GM19452 (cell line): ENCODE results near the gene HNRNPR.
"Not testable (repeated sequence)": the region's sequence is repeated elsewhere in the genome, so short reads cannot be mapped to it uniquely, and the experiment has no call there.

ENCODE experiments used
- ATAC-seq: cut with Tn5 transposase; IDR thresholded peaks from one replicate; pipeline ENCODE4 v1.9.1; 2021; ENCODE audit not compliant: unreplicated experiment

Gene HNRNPR

GRCh38 chr1:23331713-23332112 lies 12.4 kb downstream of the HNRNPR start:
- no peak for ATAC-seq

GRCh38 chr1:23330846-23331245 lies 13.2 kb downstream of the HNRNPR start:
- ATAC-seq = no peak

- no peak for ATAC-seq
Measured at GRCh38 chr1:23325393-23325792, 18.7 kb downstream of the HNRNPR start.

- no peak for ATAC-seq
Measured at GRCh38 chr1:23322770-23323169, 21.3 kb downstream of the HNRNPR start.

- not testable (repeated sequence) for ATAC-seq
Measured at GRCh38 chr1:23310280-23310679, 33.8 kb downstream of the HNRNPR start.

GRCh38 chr1:23304140-23304620 lies 39.9 kb downstream of the HNRNPR start:
- no peak for ATAC-seq

GRCh38 chr1:23303524-23303923 lies 40.6 kb downstream of the HNRNPR start:
- no peak for ATAC-seq

GRCh38 chr1:23296931-23297330 lies 47.2 kb downstream of the HNRNPR start:
- ATAC-seq = no peak

- no peak for ATAC-seq
Measured at GRCh38 chr1:23291706-23292105, 52.4 kb downstream of the HNRNPR start.

GRCh38 chr1:23290836-23291565 lies 53.1 kb downstream of the HNRNPR start:
- no peak for ATAC-seq

GRCh38 chr1:23288671-23289070 lies 55.4 kb downstream of the HNRNPR start:
- no peak for ATAC-seq

GRCh38 chr1:23288201-23288600 lies 55.9 kb downstream of the HNRNPR start:
- no peak for ATAC-seq

GRCh38 chr1:23286401-23286800 lies 57.7 kb downstream of the HNRNPR start:
- no peak for ATAC-seq

GRCh38 chr1:23283667-23284602 lies 60.1 kb downstream of the HNRNPR start:
- ATAC-seq = no peak

GRCh38 chr1:23282957-23283356 lies 61.1 kb downstream of the HNRNPR start:
- ATAC-seq = no peak

- no peak for ATAC-seq
Measured at GRCh38 chr1:23278717-23279116, 65.4 kb downstream of the HNRNPR start.

GRCh38 chr1:23276531-23276930 lies 67.6 kb downstream of the HNRNPR start:
- ATAC-seq = no peak

GRCh38 chr1:23274134-23274505 lies 70.0 kb downstream of the HNRNPR start:
- ATAC-seq = no peak

GRCh38 chr1:23273450-23274133 lies 70.5 kb downstream of the HNRNPR start:
- no peak for ATAC-seq

GRCh38 chr1:23263380-23263887 lies 80.7 kb downstream of the HNRNPR start:
- no peak for ATAC-seq

- ATAC-seq = not testable (repeated sequence)
Measured at GRCh38 chr1:23258082-23258481, 86.0 kb downstream of the HNRNPR start.
